ENCODE results near the gene PILRA. TPM values are rescaled to one million over a fixed set of nuclear protein-coding genes. Genes with fewer than 3 reads are reported as not detected.

The PILRA gene
- total and polyA plus RNA-seq, 2 of the 8 experiments (the other 6 are each of a cell fraction or from before 2014, with no cell fraction given) = 7.6 to 10.6 TPM

DNA sequence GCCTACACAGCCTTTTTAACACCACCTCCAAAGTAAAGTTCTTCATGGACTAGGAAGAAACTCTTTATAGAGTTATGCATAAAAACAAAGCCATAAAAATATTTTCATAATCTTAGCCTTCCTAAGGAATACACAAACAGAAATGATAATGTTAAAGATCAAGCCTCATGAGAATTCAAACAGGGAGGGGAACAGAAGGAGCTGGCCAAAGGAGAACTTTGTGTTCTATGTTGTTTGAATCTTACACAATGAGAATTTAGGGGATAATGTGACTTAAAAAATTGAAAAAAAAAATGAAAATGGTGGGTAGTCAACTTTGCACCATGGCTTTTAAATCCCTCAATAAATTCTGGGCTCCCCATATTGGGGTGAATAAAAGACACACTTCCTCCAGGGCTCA lies 24.5 kb upstream of the PILRA start:
- CTCF ChIA-PET (ENCODE audit: partially characterized antibody) = no interaction called here
- H4K8ac ChIP-seq (ENCODE audit: extremely low read depth, insufficient read depth, low read length) = no peak overlapping the region
- TF ChIP-seq ASH2L (IDR thresholded peaks at IDR 0.05; ENCODE audit: low read length) (no peak), BRCA1 (IDR thresholded peaks at IDR 0.05; ENCODE audit: low read depth, low read length) (no peak), SRF (IDR thresholded peaks at IDR 0.05; ENCODE audit: low read depth, low read length) (no peak), SIN3A (conservative IDR thresholded peaks at IDR 0.05 in 1 of 2, IDR thresholded peaks at IDR 0.05 in 1 of 2; ENCODE audit: low read depth in 1 of 2, low read length in 2 of 2) (no peak), SP2 (IDR thresholded peaks at IDR 0.05; ENCODE audit: low read length) (no peak), SIRT6 (IDR thresholded peaks at IDR 0.05; ENCODE audit: low read length) (no peak), RAD21 (IDR thresholded peaks at IDR 0.05 in 1 of 2, conservative IDR thresholded peaks at IDR 0.05 in 1 of 2; ENCODE audit: low read depth in 2 of 2, low read length in 2 of 2) (no peak), RXRA (IDR thresholded peaks at IDR 0.05; ENCODE audit: insufficient read depth, low read depth, low read length) (no peak), BCL11A (IDR thresholded peaks at IDR 0.05; ENCODE audit: low read depth in 2 of 2, low read length in 2 of 2) (no peak), POU5F1 (IDR thresholded peaks at IDR 0.05; ENCODE audit: low read depth, low read length) (no peak), SIX5 (IDR thresholded peaks at IDR 0.05; ENCODE audit: low read depth, low read length) (no peak)
- TF ChIP-seq, protein P1, sequence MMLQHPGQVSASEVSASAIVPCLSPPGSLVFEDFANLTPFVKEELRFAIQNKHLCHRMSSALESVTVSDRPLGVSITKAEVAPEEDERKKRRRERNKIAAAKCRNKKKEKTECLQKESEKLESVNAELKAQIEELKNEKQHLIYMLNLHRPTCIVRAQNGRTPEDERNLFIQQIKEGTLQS (IDR thresholded peaks at IDR 0.05; ENCODE audit: insufficient read depth, low read depth, low read length) = no peak
- TF ChIP-seq, protein P2, sequence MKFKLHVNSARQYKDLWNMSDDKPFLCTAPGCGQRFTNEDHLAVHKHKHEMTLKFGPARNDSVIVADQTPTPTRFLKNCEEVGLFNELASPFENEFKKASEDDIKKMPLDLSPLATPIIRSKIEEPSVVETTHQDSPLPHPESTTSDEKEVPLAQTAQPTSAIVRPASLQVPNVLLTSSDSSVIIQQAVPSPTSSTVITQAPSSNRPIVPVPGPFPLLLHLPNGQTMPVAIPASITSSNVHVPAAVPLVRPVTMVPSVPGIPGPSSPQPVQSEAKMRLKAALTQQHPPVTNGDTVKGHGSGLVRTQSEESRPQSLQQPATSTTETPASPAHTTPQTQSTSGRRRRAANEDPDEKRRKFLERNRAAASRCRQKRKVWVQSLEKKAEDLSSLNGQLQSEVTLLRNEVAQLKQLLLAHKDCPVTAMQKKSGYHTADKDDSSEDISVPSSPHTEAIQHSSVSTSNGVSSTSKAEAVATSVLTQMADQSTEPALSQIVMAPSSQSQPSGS (IDR thresholded peaks at IDR 0.05; ENCODE audit: low read length) = no peak

More for the DNA sequence above, 24.5 kb upstream of the PILRA start:
- Histone ChIP-seq H2AK5ac (ENCODE audit: low read depth, low read length) (no peak overlapping the region), H3K4ac (replicated peaks; ENCODE audit: insufficient read length, low read depth, low read length) (no peak overlapping the region), H3K79me1 (ENCODE audit: low read depth, low read length) (peaks cover 2% of the 10 kb centered on the region; the same call in 1 of the 2 replicates), H4K91ac (replicated peaks; ENCODE audit: insufficient read length, low read length) (no peak overlapping the region), H2BK15ac (ENCODE audit: low read length) (no peak overlapping the region), H2BK120ac (replicated peaks; ENCODE audit: low read depth, low read length) (no peak overlapping the region), H2BK12ac (ENCODE audit: low read depth, low read length) (no peak overlapping the region), H3K9ac (replicated peaks in 1 of 4; ENCODE audit: extremely low read depth in 1 of 4, low read depth in 3 of 4, low read length in 3 of 4) (no peak overlapping the region), H3K14ac (ENCODE audit: insufficient read length) (no peak overlapping the region), H2BK20ac (ENCODE audit: low read length) (no peak overlapping the region), H3K27ac (ENCODE audit: low read depth, low read length) (no peak overlapping the region), H3K9me3 (ENCODE audit: insufficient read depth in 2 of 2, low read depth in 1 of 2, low read length in 1 of 2) (no peaks in the 10 kb centered on the region), H4K5ac (ENCODE audit: insufficient read length, low read depth, low read length) (no peak overlapping the region), H3K79me2 (ENCODE audit: control insufficient read depth in 1 of 2, insufficient read depth in 2 of 2, low read length in 2 of 2) (no peaks in the 10 kb centered on the region), H3K4me3 (ENCODE audit: extremely low read depth in 1 of 4, insufficient read depth in 2 of 4, low read depth in 3 of 4, low read length in 4 of 4) (no peak overlapping the region), H3K56ac (replicated peaks; ENCODE audit: insufficient read length, low read depth, low read length) (no peak overlapping the region), H3K23ac (ENCODE audit: insufficient read length) (no peak overlapping the region), H3K4me2 (ENCODE audit: insufficient read depth in 1 of 2, low read depth in 2 of 2, low read length in 2 of 2) (no peak overlapping the region), H3K23me2 (ENCODE audit: low read depth, low read length) (no peaks in the 10 kb centered on the region), H3K36me3 (ENCODE audit: control insufficient read depth in 2 of 4, insufficient read depth in 4 of 4, low read length in 3 of 4) (peaks cover 20 to 69% (median 50%) of the 10 kb centered on the region in 4 experiments), H2AFZ (ENCODE audit: low read length) (no peak overlapping the region), H2BK5ac (ENCODE audit: low read depth, low read length) (no peak overlapping the region), H3K18ac (ENCODE audit: extremely low read depth, low read length) (no peak overlapping the region), H3K27me3 (replicated peaks in 1 of 4; ENCODE audit: control insufficient read depth in 3 of 4, extremely low read depth in 1 of 4, insufficient read depth in 3 of 4, low read length in 3 of 4) (no peaks in the 10 kb centered on the region), H3K4me1 (replicated peaks in 1 of 4; ENCODE audit: control insufficient read depth in 3 of 4, insufficient read depth in 4 of 4, low read length in 3 of 4) (no peaks in the 10 kb centered on the region), H4K20me1 (replicated peaks in 1 of 2; ENCODE audit: control insufficient read depth in 1 of 2, insufficient read depth in 2 of 2, low read length in 2 of 2) (peaks cover 0 to 12% of the 10 kb centered on the region in 2 experiments)
- DNase-seq (ENCODE audit: low read depth in 1 of 2, low spot score in 2 of 2) (no peak), FAIRE-seq (no peak)
- POLR2A ChIA-PET (ENCODE audit: partially characterized antibody) = interaction anchor here (1.4 kb wide), 1 partner anchor 18 kb away, joined by 3 read pairs; no protein-coding TSS in a partner anchor
